B cell (primary cell): ENCODE data around the gene PRKCH. TPM values are rescaled to one million over a fixed set of nuclear protein-coding genes. Genes with fewer than 3 reads are reported as not detected.

Experiments used
- ATAC-seq: fragments of 200-7000 bp; cut with Tn5 transposase; one replicate; pipeline ENCODE4 v1.10.0; 2021; ENCODE audit warnings: low read depth, mild to moderate bottlenecking, moderate number of reproducible peaks, moderate library complexity
- CTCF ChIA-PET: fragments of 350-600 bp; sonication (Branson Sonifier 250); formaldehyde crosslinking; loops from one replicate; lab custom pipeline; 2021; ENCODE audit warnings: antibody characterized with exemption, inconsistent platforms; lab: Charles Lee
- POLR2A ChIA-PET: fragments of 350-600 bp; sonication (Branson Sonifier 250); formaldehyde crosslinking; loops from one replicate; lab custom pipeline; 2021; ENCODE audit warnings: antibody characterized with exemption; lab: Charles Lee
- DNase-seq: peaks from one replicate; pipeline ENCODE4 v3.0.0; 2013
- H2AFZ ChIP-seq: 2 replicates; pipeline ENCODE4 v1.6.1; 2012; ENCODE audit warnings: mild to moderate bottlenecking, low read depth, low read length; ENCODE audit not compliant: insufficient read depth, poor library complexity, severe bottlenecking
- H3K27ac ChIP-seq, 2 donors: 1 replicate in 1 of 2; 2 replicates in 1 of 2; pipeline ENCODE4 v1.5.1; 2012 to 2013; ENCODE audit warnings: low read length in 2 of 2, mild to moderate bottlenecking in 2 of 2, moderate library complexity in 1 of 2
- H3K27me3 ChIP-seq, 4 experiments: fragments of 200-600 bp in 1 of 4; sonication (generic) in 1 of 4; replicated peaks in 1 of 4; 1 replicate in 2 of 4; 2 replicates in 2 of 4; pipeline versions ENCODE4 v1.6.1 to v1.7.0; 2013 to 2016; ENCODE audit warnings: low read length in 3 of 4, mild to moderate bottlenecking in 2 of 4, mixed read lengths in 1 of 4, moderate library complexity in 1 of 4; ENCODE audit not compliant: insufficient read depth in 4 of 4, control insufficient read depth in 3 of 4; ENCODE audit errors: control extremely low read depth in 1 of 4
- H3K36me3 ChIP-seq, 2 experiments: replicated peaks in 1 of 2; 1 replicate in 1 of 2; 2 replicates in 1 of 2; pipeline versions ENCODE4 v1.6.1 to v1.7.1; 2013; ENCODE audit warnings: low read length in 1 of 2; ENCODE audit not compliant: insufficient read depth in 2 of 2, control insufficient read depth in 1 of 2; ENCODE audit errors: control extremely low read depth in 1 of 2, extremely low read depth in 1 of 2
- H3K4me1 ChIP-seq, 2 donors: fragments of 200-600 bp in 1 of 2; sonication (generic) in 1 of 2; 1 replicate in 1 of 2; 2 replicates in 1 of 2; pipeline versions ENCODE4 v1.5.1 to v1.6.1; 2013 to 2017; ENCODE audit warnings: low read length in 2 of 2; ENCODE audit not compliant: control insufficient read depth in 2 of 2, insufficient read depth in 2 of 2
- H3K4me2 ChIP-seq: replicated peaks from 2 replicates; pipeline ENCODE3; 2012; ENCODE audit warnings: mild to moderate bottlenecking, low read depth, low read length; ENCODE audit not compliant: poor library complexity, severe bottlenecking
- H3K4me3 ChIP-seq, 5 experiments: fragments of 200-600 bp in 1 of 5; sonication (generic) in 1 of 5; 1 replicate in 3 of 5; 2 replicates in 2 of 5; pipeline versions ENCODE4 v1.5.1 to v1.7.0; 2011 to 2016; ENCODE audit warnings: low read length in 4 of 5, mild to moderate bottlenecking in 4 of 5, low read depth in 2 of 5, control low read depth in 1 of 5, moderate library complexity in 1 of 5; ENCODE audit not compliant: insufficient read depth in 1 of 5; ENCODE audit errors: control extremely low read depth in 1 of 5, extremely low read depth in 1 of 5
- H3K79me2 ChIP-seq: fragments of 200-600 bp; sonication (generic); one replicate; pipeline ENCODE4 v1.6.0; 2016; ENCODE audit warnings: low read length; ENCODE audit not compliant: control insufficient read depth, insufficient read depth
- H3K9ac ChIP-seq: fragments of 200-600 bp; sonication (generic); 2 replicates; pipeline ENCODE4 v1.6.1; 2017; ENCODE audit warnings: mild to moderate bottlenecking, low read length, moderate library complexity
- H3K9me3 ChIP-seq, 3 donors: one replicate each; pipeline versions ENCODE4 v1.6.1 to v1.7.1; 2013; ENCODE audit warnings: low read length in 2 of 3; ENCODE audit not compliant: control insufficient read depth in 2 of 3, insufficient read depth in 1 of 3; ENCODE audit errors: control extremely low read depth in 1 of 3
- H4K20me1 ChIP-seq: 2 replicates; pipeline ENCODE4 v1.6.0; 2012; ENCODE audit warnings: mild to moderate bottlenecking, low read length; ENCODE audit not compliant: insufficient read depth, control insufficient read depth, poor library complexity, severe bottlenecking
- H3K27ac Mint-ChIP-seq: one replicate; pipeline ENCODE4 v1.8.0; 2021; ENCODE audit warnings: mixed read lengths
- H3K27me3 Mint-ChIP-seq: one replicate; pipeline ENCODE4 v1.8.0; 2021; ENCODE audit warnings: mixed read lengths
- H3K4me1 Mint-ChIP-seq: one replicate; pipeline ENCODE4 v1.8.0; 2021; ENCODE audit warnings: mixed read lengths
- H3K4me3 Mint-ChIP-seq: one replicate; pipeline ENCODE4 v1.8.0; 2021; ENCODE audit warnings: mixed read lengths
- H3K9me3 Mint-ChIP-seq: one replicate; pipeline ENCODE4 v1.8.0; 2022; ENCODE audit warnings: mixed read lengths; ENCODE audit not compliant: insufficient read depth
- EZH2 ChIP-seq: IDR thresholded peaks from 2 replicates; pipeline ENCODE4 v1.6.1; 2012; ENCODE audit warnings: borderline replicate concordance, low read depth, mild to moderate bottlenecking, moderate library complexity, low read length; ENCODE audit not compliant: insufficient read depth, poor library complexity, severe bottlenecking
- WGBS: methylation state at CpG from one replicate; pipeline ENCODE4 v1.1.5; 2013; ENCODE audit warnings: missing lambda C conversion rate; ENCODE audit not compliant: insufficient coverage; 5-methylcytosine and 5-hydroxymethylcytosine counted together
- intact Hi-C: fragments of 100-400 bp; cut with micrococcal nuclease; formaldehyde crosslinking; loops from one replicate; pipeline ENCODE4 v1.10.0; 2022
- polyA plus RNA-seq: library from polyadenylated mRNA; depleted of rRNA; stranded (reverse); fragments of >200 nt; gene quantifications from 2 replicates; pipeline ENCODE4 v1.2.3, GENCODE V29; 2012
- total RNA-seq, 2 donors: library from RNA; stranded (reverse); fragments of 120-200 nt in 1 of 2; gene quantifications; 1 replicate in 1 of 2; 2 replicates in 1 of 2; pipeline versions ENCODE4 v1.2.3 to v1.2.4, GENCODE V29; 2013 to 2022
- TF ChIP-seq, protein P1 (sequence below): fragments of 200-600 bp; IDR thresholded peaks from one replicate; pipeline ENCODE4 v1.8.0; 2022; ENCODE audit warnings: antibody characterized with exemption, mild to moderate bottlenecking

Gene PRKCH
- total and polyA plus RNA-seq, 2 donors (not counting 1 experiment from before 2014, with no cell fraction given) = 2.0 to 5.0 TPM

DNA sequence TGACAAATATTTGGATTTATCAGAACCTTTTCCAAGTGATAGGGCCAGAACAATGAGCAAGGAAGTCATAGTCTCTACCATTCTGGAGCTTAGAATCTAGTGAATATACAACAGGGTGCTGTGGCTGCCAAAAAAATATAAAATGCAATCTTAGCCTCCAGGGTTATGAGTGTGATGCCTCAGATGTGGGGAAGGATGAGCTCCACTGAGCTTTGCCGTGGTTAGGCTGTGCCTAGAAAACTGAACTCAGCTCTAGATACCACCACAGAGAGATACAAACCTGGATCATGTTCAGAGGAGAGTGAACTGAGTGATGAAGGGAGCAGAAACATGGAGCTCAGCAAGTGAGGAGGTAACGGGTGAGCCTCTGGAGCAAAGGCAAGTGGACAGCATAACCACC is 235.9 kb downstream of the PRKCH start:
- H3K4me3 ChIP-seq = no peak overlapping the region
- H2AFZ ChIP-seq = no peak overlapping the region
- Mint-ChIP-seq H3K9me3 (no peaks in the 10 kb centered on the region), H3K27me3 (no peaks in the 10 kb centered on the region), H3K27ac (no peak overlapping the region), H3K4me1 (peaks cover 44% of the 10 kb centered on the region), H3K4me3 (no peak overlapping the region)
- H3K9ac ChIP-seq = no peak overlapping the region
- WGBS = no CpG with 5 or more reads among the region's 2 CpGs
- TF ChIP-seq, protein P1, sequence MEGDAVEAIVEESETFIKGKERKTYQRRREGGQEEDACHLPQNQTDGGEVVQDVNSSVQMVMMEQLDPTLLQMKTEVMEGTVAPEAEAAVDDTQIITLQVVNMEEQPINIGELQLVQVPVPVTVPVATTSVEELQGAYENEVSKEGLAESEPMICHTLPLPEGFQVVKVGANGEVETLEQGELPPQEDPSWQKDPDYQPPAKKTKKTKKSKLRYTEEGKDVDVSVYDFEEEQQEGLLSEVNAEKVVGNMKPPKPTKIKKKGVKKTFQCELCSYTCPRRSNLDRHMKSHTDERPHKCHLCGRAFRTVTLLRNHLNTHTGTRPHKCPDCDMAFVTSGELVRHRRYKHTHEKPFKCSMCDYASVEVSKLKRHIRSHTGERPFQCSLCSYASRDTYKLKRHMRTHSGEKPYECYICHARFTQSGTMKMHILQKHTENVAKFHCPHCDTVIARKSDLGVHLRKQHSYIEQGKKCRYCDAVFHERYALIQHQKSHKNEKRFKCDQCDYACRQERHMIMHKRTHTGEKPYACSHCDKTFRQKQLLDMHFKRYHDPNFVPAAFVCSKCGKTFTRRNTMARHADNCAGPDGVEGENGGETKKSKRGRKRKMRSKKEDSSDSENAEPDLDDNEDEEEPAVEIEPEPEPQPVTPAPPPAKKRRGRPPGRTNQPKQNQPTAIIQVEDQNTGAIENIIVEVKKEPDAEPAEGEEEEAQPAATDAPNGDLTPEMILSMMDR = no peak
- TF ChIP-seq EZH2 = no peak
- no peak overlapping the region for H3K27ac ChIP-seq
- no peaks in the 10 kb centered on the region for H3K79me2 ChIP-seq
- no peaks in the 10 kb centered on the region for H3K9me3 ChIP-seq
- no peaks in the 10 kb centered on the region for H3K27me3 ChIP-seq
- no peaks in the 10 kb centered on the region for H3K36me3 ChIP-seq
- no peak overlapping the region for H3K4me2 ChIP-seq
- peaks cover 32 to 42% of the 10 kb centered on the region in 2 donors for H3K4me1 ChIP-seq
- intact Hi-C loops = no loop called here
- ChIA-PET CTCF (interaction anchor here (0.9 to 1.8 kb wide), 3 partner anchors 7 to 54 kb away, joined by 3 to 5 read pairs (median 3); no protein-coding TSS in a partner anchor), POLR2A (interaction anchor here (0.7 to 0.9 kb wide), 2 partner anchors 12 to 52 kb away, joined by 3 read pairs; no protein-coding TSS in a partner anchor)
- ATAC-seq (no peak), DNase-seq (no peak)
- no peaks in the 10 kb centered on the region for H4K20me1 ChIP-seq

DNA sequence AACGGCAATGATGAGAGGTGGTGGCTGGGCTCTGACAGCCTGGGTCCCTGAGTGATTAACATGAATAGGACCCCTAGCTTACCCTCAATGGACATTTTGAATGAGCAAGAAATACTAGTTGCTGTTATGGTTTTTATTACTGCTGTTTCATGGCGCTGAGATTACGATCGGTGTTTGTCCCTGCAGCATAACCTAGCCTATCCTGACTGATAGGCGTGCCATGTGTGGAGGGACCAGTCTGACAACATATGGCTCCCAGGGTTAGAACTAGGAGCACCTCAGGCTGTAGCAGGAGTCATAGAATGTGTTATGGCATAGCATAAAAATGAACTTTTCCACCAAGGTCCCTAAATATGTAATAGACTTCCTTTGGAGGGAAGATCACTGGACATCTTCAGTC is 236.5 kb downstream of the PRKCH start:
- H3K9me3 ChIP-seq = no peaks in the 10 kb centered on the region
- H3K79me2 ChIP-seq = no peaks in the 10 kb centered on the region
- no peak overlapping the region for H3K9ac ChIP-seq
- H3K36me3 ChIP-seq = no peaks in the 10 kb centered on the region
- TF ChIP-seq, protein P1 = no peak
- no peak for TF ChIP-seq EZH2
- no peak for ATAC-seq
- no peak overlapping the region for H2AFZ ChIP-seq
- H3K27me3 ChIP-seq = no peaks in the 10 kb centered on the region
- no peaks in the 10 kb centered on the region for H3K9me3 Mint-ChIP-seq
- H3K4me1 Mint-ChIP-seq = peaks cover 39% of the 10 kb centered on the region
- H3K27ac Mint-ChIP-seq = peak overlapping the region; percentile 32
- no peaks in the 10 kb centered on the region for H4K20me1 ChIP-seq
- DNase-seq = no peak
- no peak overlapping the region for H3K4me3 ChIP-seq
- intact Hi-C loops = no loop called here
- POLR2A ChIA-PET = interaction anchor here (0.7 to 1.3 kb wide), 3 partner anchors 11 to 53 kb away, joined by 3 to 4 read pairs (median 3); no protein-coding TSS in a partner anchor
- H3K27ac ChIP-seq = no peak overlapping the region
- no peak overlapping the region for H3K4me3 Mint-ChIP-seq
- WGBS = 100% methylated on average over 4 of the region's 5 CpGs
- H3K4me1 ChIP-seq = peaks cover 26 to 36% of the 10 kb centered on the region in 2 donors
- no peak overlapping the region for H3K4me2 ChIP-seq
- CTCF ChIA-PET = interaction anchor here (1.3 kb wide), 1 partner anchor 11 kb away, joined by 3 read pairs; no protein-coding TSS in a partner anchor
- no peaks in the 10 kb centered on the region for H3K27me3 Mint-ChIP-seq
